GM12865 (cell line): ENCODE data around the gene HPSE2.

Source experiments
- DNase-seq: peaks from one replicate; pipeline ENCODE4 v3.0.0; 2010; ENCODE audit warnings: low read depth
- H3K4me3 ChIP-seq: 2 replicates; pipeline ENCODE4 v1.5.1; 2011; ENCODE audit warnings: mild to moderate bottlenecking, low read depth, low read length, control low read depth
- TF ChIP-seq, protein P1 (sequence below): IDR thresholded peaks from 2 replicates; pipeline ENCODE4 v1.5.1; 2011; ENCODE audit warnings: low read length, control low read depth, low read depth, inconsistent platforms; ENCODE audit not compliant: insufficient read depth; ENCODE audit errors: missing control alignments

Gene HPSE2

DNA sequence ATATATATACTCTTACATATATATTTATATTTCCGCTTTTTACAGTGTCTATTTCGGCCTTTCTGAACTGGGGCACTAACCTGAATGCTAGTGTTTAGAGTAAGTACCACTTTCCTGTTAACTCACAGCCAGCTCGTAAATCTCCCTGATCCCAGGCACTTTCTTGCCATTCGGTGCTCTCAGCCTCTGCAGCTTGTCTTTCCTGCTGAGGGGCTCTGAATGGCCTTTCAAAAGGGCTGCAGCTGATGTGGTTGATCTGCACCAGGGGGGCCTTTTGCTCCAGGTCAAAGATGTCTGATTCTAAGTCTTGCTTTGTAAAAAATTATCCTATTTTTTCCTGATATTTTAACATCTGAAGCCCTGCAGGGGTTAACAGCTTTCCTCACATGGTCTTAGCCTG lies 763.5 kb downstream of the HPSE2 start:
- no peak overlapping the region for H3K4me3 ChIP-seq
- TF ChIP-seq, protein P1, sequence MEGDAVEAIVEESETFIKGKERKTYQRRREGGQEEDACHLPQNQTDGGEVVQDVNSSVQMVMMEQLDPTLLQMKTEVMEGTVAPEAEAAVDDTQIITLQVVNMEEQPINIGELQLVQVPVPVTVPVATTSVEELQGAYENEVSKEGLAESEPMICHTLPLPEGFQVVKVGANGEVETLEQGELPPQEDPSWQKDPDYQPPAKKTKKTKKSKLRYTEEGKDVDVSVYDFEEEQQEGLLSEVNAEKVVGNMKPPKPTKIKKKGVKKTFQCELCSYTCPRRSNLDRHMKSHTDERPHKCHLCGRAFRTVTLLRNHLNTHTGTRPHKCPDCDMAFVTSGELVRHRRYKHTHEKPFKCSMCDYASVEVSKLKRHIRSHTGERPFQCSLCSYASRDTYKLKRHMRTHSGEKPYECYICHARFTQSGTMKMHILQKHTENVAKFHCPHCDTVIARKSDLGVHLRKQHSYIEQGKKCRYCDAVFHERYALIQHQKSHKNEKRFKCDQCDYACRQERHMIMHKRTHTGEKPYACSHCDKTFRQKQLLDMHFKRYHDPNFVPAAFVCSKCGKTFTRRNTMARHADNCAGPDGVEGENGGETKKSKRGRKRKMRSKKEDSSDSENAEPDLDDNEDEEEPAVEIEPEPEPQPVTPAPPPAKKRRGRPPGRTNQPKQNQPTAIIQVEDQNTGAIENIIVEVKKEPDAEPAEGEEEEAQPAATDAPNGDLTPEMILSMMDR: no peak
- DNase-seq: no peak

DNA sequence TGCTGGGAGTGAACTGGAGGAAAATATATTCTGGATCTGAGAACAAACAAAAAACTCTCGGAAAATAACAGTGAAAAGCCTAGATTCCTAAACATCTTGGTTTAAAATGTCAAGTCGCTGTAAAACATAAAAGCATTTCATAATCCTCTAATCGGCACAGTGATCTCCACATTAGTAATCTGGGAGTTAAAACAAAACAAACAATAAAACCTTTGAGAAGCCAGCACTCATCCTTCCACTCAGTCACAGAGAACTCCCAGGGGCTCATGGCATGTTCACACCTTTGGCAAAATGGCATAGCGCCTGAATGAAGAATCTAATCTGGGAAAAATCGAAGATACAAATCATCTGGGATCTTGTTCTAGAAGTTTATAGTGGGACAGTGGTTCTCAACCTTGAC lies 764.8 kb downstream of the HPSE2 start:
- TF ChIP-seq, protein P1: no peak
- no peak for DNase-seq
- H3K4me3 ChIP-seq: no peak overlapping the region

DNA sequence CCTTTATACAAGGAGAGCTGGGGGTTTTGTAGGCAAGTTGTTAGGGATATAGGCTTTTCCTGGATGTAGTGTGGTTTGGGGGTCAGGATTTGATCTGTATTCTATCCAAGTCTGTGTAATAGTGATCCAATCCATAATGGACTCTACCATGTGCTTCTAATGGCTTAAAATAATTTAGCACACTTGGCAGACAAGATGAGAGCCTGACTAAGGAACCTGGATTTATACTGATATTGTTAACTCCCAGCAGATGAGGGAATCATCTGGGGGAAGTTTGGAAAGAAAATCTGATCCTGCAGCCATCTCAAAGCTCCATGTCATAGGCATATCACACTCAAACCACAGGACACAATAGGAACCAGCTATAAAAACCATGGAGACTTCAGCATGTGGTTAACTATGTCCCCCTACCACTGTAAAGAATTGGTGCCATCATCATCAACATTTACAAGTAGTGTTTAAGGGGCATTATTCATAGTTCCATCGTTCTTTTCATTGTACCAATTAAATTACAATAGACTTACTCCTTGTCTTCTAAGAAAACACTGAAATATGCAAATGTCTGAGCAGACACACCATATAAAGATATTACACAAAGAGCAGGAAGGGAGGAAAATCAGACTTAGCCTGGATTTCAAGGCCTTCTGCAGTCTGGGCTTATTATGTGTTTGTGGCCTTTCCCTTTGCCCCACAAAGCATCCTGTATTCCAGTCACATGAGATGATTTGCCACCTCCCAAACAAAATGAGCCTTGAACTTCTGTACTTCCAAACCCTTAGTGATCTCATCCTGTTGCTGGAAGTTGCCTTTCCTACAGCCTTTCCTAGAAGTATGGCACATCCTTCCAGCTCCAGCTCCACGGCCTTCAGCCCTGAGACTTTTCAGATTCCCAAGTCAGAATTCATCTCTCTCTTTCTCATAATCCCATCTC lies 766.4 kb downstream of the HPSE2 start:
- DNase-seq: no peak
- TF ChIP-seq, protein P1: no peak
- no peak overlapping the region for H3K4me3 ChIP-seq

DNA sequence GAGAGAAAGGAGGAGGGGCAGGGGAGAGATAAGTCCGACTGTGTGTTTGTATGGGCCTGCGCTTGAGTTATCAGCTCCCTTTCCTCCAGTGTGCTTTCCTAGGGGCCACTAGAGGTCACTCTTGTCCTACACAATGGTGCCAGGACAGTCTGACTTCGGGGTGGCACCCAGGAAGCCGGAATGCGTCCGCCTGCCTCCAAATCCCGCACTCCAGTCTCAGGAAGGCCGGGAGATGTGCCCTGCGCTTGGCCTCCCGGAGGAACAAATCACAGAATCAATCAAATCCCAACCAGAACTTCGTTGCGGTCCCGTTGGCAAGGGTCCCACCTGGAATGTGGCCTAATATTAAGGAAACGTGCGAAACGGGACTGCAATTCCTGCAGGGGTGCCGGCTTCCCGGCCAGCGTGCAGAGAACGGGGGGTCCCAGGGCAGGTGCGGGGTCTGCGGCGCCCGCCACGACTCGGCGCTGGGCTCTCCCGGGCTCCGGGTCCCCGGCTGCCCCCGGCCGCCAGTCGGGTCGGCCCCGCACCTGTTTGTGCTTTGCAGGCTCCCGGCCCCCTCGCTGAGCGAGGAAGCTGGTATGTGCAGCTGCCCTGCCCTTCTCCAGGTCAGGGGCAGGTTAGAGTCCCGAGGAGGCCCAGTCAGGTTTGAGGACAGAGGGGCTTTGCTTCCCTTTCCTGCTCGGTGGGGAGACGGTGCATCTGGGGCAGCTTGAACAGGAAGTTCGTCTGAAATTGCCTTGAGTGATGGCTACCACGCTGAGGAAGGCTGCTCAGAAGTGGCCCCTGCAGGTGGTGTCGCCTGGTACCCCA lies 767.9 kb downstream of the HPSE2 start:
- peak overlapping the region; percentile 72 for H3K4me3 ChIP-seq
- TF ChIP-seq, protein P1: peak; percentile 85
- peak; percentile 92 for DNase-seq

DNA sequence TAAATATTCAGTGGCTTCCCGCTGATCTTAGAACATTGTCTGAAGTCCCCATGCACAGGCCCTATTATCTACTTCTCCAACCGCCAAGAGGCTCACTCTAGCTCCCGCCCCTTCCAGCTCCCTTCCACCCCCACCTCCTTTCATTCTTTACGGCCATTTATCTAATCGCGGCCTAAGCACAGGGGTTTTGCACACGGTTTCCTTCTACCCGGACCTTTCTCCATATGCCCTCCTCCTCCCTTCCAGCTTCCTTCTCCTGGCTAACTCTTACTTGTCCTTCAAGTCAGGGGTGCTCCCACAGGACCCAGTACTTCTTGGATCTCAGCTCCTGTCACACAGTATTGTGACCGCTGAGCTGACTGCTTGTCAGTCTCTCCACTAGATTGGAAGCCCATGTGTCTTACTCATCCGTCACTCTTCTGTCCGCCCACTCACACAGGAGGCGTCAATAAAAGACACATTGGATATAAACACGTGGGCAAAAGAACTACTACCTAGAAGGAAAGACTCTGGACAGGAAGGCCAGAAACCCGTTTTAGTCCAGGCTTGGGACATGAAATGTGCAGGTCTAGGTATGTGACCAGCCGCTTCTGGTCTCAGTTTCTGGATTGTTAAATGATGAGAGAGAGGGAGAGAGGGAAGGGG lies 768.7 kb downstream of the HPSE2 start:
- H3K4me3 ChIP-seq: no peak overlapping the region
- TF ChIP-seq, protein P1: no peak
- DNase-seq: no peak

DNA sequence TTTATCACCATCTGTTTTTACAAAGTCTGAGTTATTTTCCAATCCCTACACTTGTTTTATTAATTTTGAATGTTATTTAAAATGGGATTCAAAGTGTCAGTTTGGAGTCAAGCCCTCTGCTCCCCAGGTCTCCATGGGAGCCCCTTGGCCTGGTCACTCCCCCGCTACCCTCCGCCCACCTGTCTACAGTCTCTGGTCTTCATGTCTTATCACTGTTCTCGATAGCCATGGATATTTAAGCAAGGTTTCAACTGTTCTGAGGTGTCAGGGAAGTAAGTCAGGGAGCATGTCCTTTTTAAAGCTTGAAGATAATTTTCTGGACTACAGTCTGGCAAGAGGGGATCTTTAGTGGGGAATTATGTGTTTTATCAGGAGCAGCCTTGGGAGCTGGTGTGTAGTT lies 769.8 kb downstream of the HPSE2 start:
- TF ChIP-seq, protein P1: no peak
- no peak for DNase-seq
- no peak overlapping the region for H3K4me3 ChIP-seq
